HFF-Myc (cell line): ENCODE data around the gene MGAT1.

Source experiments
- DNase-seq: peaks from one replicate; pipeline ENCODE4 v3.0.0-alpha.2; 2011; ENCODE audit warnings: low read depth; ENCODE audit errors: extremely low read depth
- H3K4me3 ChIP-seq: replicated peaks from 2 replicates; pipeline ENCODE4 v1.5.1; 2011; ENCODE audit warnings: low read depth, mild to moderate bottlenecking, control low read depth, low read length
- CTCF ChIP-seq: IDR thresholded peaks from 2 replicates; pipeline ENCODE4 v1.5.1; 2012; ENCODE audit warnings: mild to moderate bottlenecking, low read depth, low read length, control low read depth; ENCODE audit errors: missing control alignments

MGAT1 gene

GRCh38 chr5:180804129-180804618 is 1.6 kb upstream of the MGAT1 start:
- H3K4me3 ChIP-seq: no peak overlapping the region
- no peak for DNase-seq
- TF ChIP-seq CTCF: no peak

- peak overlapping the region; percentile 67 for H3K4me3 ChIP-seq
- DNase-seq: no peak
- TF ChIP-seq CTCF: peak; percentile 12
Measured at GRCh38 chr5:180803181-180804128, 849 bp upstream of the MGAT1 start.

- TF ChIP-seq CTCF: no peak
- DNase-seq: no peak
- H3K4me3 ChIP-seq: peak overlapping the region; percentile 67
Measured at GRCh38 chr5:180801596-180802324, 846 bp downstream of the MGAT1 start.

- no peak for TF ChIP-seq CTCF
- no peak for DNase-seq
- H3K4me3 ChIP-seq: no peak overlapping the region
Measured at GRCh38 chr5:180799902-180800801, 2.5 kb downstream of the MGAT1 start.

- H3K4me3 ChIP-seq: no peak overlapping the region
- peak; percentile 16 for TF ChIP-seq CTCF
- DNase-seq: no peak
Measured at GRCh38 chr5:180799194-180799593, 3.4 kb downstream of the MGAT1 start.

DNA sequence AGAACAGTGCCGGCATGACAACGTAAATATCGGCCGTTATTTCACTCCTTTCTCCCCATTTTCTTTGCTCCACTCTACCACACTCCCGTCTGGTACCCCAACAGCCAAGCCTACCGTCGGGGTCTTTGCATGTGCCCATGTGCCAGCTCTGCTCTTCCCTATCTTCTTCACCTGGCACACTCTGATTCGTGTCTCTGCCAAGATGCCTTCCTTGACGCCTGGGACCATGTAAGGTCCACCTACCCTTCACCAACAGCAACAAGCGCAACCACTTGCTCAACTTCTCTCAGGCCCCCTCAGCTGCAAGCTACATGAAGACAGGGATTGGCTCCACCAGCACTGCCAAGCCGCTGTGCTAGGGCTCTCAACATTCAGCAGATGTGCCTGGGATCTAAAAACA is 4.4 kb downstream of the MGAT1 start:
- DNase-seq: no peak
- no peak overlapping the region for H3K4me3 ChIP-seq
- no peak for TF ChIP-seq CTCF
